ENCODE measurements around the gene E2F4. TPM values are rescaled to one million over a fixed set of nuclear protein-coding genes. Genes with fewer than 3 reads are reported as not detected.

Gene E2F4
- total and polyA plus RNA-seq, 2 of the 8 experiments (the other 6 are each of a cell fraction or from before 2014, with no cell fraction given) = 79.9 to 157 TPM

- TF ChIP-seq GABPA (IDR thresholded peaks at IDR 0.05; ENCODE audit: borderline replicate concordance, insufficient read depth, low read length) (no peak), KDM1A (IDR thresholded peaks at IDR 0.05; ENCODE audit: borderline replicate concordance, low read length) (no peak), HDAC2 (IDR thresholded peaks at IDR 0.05; ENCODE audit: borderline replicate concordance in 1 of 2, low read depth in 2 of 2, low read length in 2 of 2) (no peak), SP2 (IDR thresholded peaks at IDR 0.05; ENCODE audit: low read length) (no peak), SIX5 (IDR thresholded peaks at IDR 0.05; ENCODE audit: low read depth, low read length) (no peak), HDAC6 (IDR thresholded peaks at IDR 0.05; ENCODE audit: low read depth, low read length) (no peak), CBX8 (IDR thresholded peaks at IDR 0.05; ENCODE audit: borderline replicate concordance, low read depth, low read length) (no peak), RFX5 (IDR thresholded peaks at IDR 0.05; ENCODE audit: borderline replicate concordance, low read depth, low read length) (no peak), BACH1 (IDR thresholded peaks at IDR 0.05; ENCODE audit: low read length) (no peak), CEBPB (IDR thresholded peaks at IDR 0.05; ENCODE audit: low read depth, low read length) (no peak), ZNF274 (IDR thresholded peaks at IDR 0.05; ENCODE audit: borderline replicate concordance, extremely low read depth, low read length) (no peak)
Observed at GRCh38 chr16:67201411-67202345, 9.7 kb downstream of the E2F4 start (continued).
